Ovary (tissue), 9 donors: ENCODE results near the gene ADGRV1. TPM values are rescaled to one million over a fixed set of nuclear protein-coding genes. Genes with fewer than 3 reads are reported as not detected.

Experiments used
- DNase-seq, 5 donors: peaks; one replicate each; pipeline ENCODE4 v3.0.0-alpha.2; 2019 to 2020
- H3K27ac ChIP-seq, 2 donors: fragments of 200-600 bp; one replicate each; pipeline versions ENCODE4 v1.5.1 to v1.8.0; 2019 to 2022
- H3K27me3 ChIP-seq: fragments of 200-600 bp; one replicate; pipeline ENCODE4 v1.8.0; 2022
- H3K36me3 ChIP-seq: fragments of 200-600 bp; sonication (generic); one replicate; pipeline ENCODE4 v1.5.1; 2019
- H3K4me1 ChIP-seq: one replicate; pipeline ENCODE4 v1.8.1; 2013; ENCODE audit warnings: mild to moderate bottlenecking, moderate library complexity; ENCODE audit not compliant: insufficient read depth
- H3K4me3 ChIP-seq: fragments of 200-600 bp; sonication (generic); one replicate; pipeline ENCODE4 v1.5.1; 2017
- H3K9me3 ChIP-seq, 2 donors: fragments of 200-600 bp in 1 of 2; sonication (generic) in 1 of 2; one replicate each; pipeline versions ENCODE4 v1.5.1 to v1.8.1; 2013 to 2019; ENCODE audit warnings: mild to moderate bottlenecking in 1 of 2, moderate library complexity in 1 of 2
- EP300 ChIP-seq: sonication (generic); formaldehyde crosslinking; IDR thresholded peaks from one replicate; pipeline ENCODE4 v1.6.1; 2017; ENCODE audit warnings: antibody characterized with exemption
- POLR2A ChIP-seq: fragments of 450-650 bp; IDR thresholded peaks from one replicate; pipeline ENCODE4 v1.6.1; 2017; ENCODE audit warnings: antibody characterized with exemption, mild to moderate bottlenecking, moderate library complexity
- whole genome bisulfite sequencing, 3 donors: extraction: QIAGEN DNeasy Blood & Tissue Kit in 1 of 3; methylation state at CpG; one replicate each; pipeline versions ENCODE4 v1.1.5 to v1.1.7; 2013 to 2017; 5-methylcytosine and 5-hydroxymethylcytosine counted together
- intact Hi-C, 4 donors: fragments of 100-400 bp; cut with DNase I; formaldehyde crosslinking; loops; one replicate each; pipeline versions ENCODE4 v1.11.0 to v1.15.1; 2022 to 2023
- polyA plus RNA-seq, 2 donors: library from polyadenylated mRNA; stranded (reverse); fragments of 200-250 nt in 1 of 2; fragments of 350-450 nt in 1 of 2; fragmentation: Illumina TruSeq in 1 of 2; extraction: RNeasy Lipid Tissue Mini Kit (QIAGEN cat#74804) in 1 of 2; gene quantifications; one replicate each; pipeline ENCODE4 v1.2.3, GENCODE V29; 2013 to 2014
- total RNA-seq, 7 donors: library from RNA; depleted of rRNA in 2 of 7; stranded (reverse); fragments of >200 nt in 2 of 7; fragmentation: NEBNext Ultra II Directional in 3 of 7; extraction: Animal tissue kit (Norgen Biotek cat#: 25700) in 3 of 7; gene quantifications; one replicate each; pipeline versions ENCODE4 v1.1.0 to v1.2.4, GENCODE V29; 2016 to 2023
- TF ChIP-seq, protein P1 (sequence below), 3 donors: fragments of 450-650 bp in 2 of 3; fragments of 200-600 bp in 1 of 3; IDR thresholded peaks; one replicate each; pipeline versions ENCODE4 v1.5.1 to v1.8.0; 2016 to 2022; ENCODE audit warnings: antibody characterized with exemption in 3 of 3, mild to moderate bottlenecking in 1 of 3
- donor health status: DM: no; HTN: no; CAD: no; lungs with moderate emphysema.
- donor health status: DM: no; HTN: no; CAD: no.
- donor health status: Bipolar disorder and iron deficiency.
- donor health status: DM: yes; HTN: yes; CAD: no.
- donor health status: DM: no; HTN: no; CAD: no.
- donor health status: DM: yes; HTN: yes; CAD: no.

Gene ADGRV1
- total and polyA plus RNA-seq, 9 donors = 0.21 to 2.7 (median 1.1) TPM

GRCh38 chr5:91079037-91079436 lies 520.4 kb downstream of the ADGRV1 start:
- H3K9me3 ChIP-seq = no peaks in the 10 kb centered on the region
- no peaks in the 10 kb centered on the region for H3K27me3 ChIP-seq
- peak overlapping the region in 1 of 2 donors; percentile 20 for H3K27ac ChIP-seq
- intact Hi-C loops = no loop called here
- no peak for DNase-seq
- no peaks in the 10 kb centered on the region for H3K36me3 ChIP-seq
- no peak overlapping the region for H3K4me3 ChIP-seq
- WGBS, 3 donors = 11 to 18% (median 15%) methylated on average over 2 of the region's 2 CpGs
- TF ChIP-seq, protein P1, sequence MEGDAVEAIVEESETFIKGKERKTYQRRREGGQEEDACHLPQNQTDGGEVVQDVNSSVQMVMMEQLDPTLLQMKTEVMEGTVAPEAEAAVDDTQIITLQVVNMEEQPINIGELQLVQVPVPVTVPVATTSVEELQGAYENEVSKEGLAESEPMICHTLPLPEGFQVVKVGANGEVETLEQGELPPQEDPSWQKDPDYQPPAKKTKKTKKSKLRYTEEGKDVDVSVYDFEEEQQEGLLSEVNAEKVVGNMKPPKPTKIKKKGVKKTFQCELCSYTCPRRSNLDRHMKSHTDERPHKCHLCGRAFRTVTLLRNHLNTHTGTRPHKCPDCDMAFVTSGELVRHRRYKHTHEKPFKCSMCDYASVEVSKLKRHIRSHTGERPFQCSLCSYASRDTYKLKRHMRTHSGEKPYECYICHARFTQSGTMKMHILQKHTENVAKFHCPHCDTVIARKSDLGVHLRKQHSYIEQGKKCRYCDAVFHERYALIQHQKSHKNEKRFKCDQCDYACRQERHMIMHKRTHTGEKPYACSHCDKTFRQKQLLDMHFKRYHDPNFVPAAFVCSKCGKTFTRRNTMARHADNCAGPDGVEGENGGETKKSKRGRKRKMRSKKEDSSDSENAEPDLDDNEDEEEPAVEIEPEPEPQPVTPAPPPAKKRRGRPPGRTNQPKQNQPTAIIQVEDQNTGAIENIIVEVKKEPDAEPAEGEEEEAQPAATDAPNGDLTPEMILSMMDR (IDR thresholded peaks at IDR 0.05) = no peak
- no peak for TF ChIP-seq POLR2A
- TF ChIP-seq EP300 = no peak
- H3K4me1 ChIP-seq = peaks cover 4% of the 10 kb centered on the region

- H3K9me3 ChIP-seq = no peaks in the 10 kb centered on the region
- intact Hi-C loops = loop anchor here in 2 of 4 donors (10.0 kb wide), 2 partner anchors 155 to 225 kb away; no protein-coding TSS in a partner anchor
- 16 to 54% (median 22%) methylated on average over 1 of the region's 1 CpG for WGBS, 3 donors
- no peak overlapping the region for H3K27ac ChIP-seq
- no peaks in the 10 kb centered on the region for H3K36me3 ChIP-seq
- H3K4me3 ChIP-seq = no peak overlapping the region
- H3K27me3 ChIP-seq = no peaks in the 10 kb centered on the region
- H3K4me1 ChIP-seq = no peaks in the 10 kb centered on the region
- DNase-seq = no peak
- TF ChIP-seq EP300 (no peak), POLR2A (no peak)
- TF ChIP-seq, protein P1 (IDR thresholded peaks at IDR 0.05) = no peak
Observed at GRCh38 chr5:91089758-91090157, 531.2 kb downstream of the ADGRV1 start.

GRCh38 chr5:91090995-91091394 lies 532.4 kb downstream of the ADGRV1 start:
- H3K36me3 ChIP-seq = no peaks in the 10 kb centered on the region
- intact Hi-C loops = loop anchor here in 2 of 4 donors (10.0 kb wide), 2 partner anchors 156 to 226 kb away; no protein-coding TSS in a partner anchor
- 61 to 72% (median 63%) methylated on average over 1 of the region's 1 CpG for WGBS, 3 donors

GRCh38 chr5:91091471-91092234 lies 533.1 kb downstream of the ADGRV1 start:
- Histone ChIP-seq H3K4me1 (peaks cover 4% of the 10 kb centered on the region), H3K27me3 (no peaks in the 10 kb centered on the region), H3K27ac (no peak overlapping the region), H3K36me3 (no peaks in the 10 kb centered on the region), H3K9me3 (no peaks in the 10 kb centered on the region), H3K4me3 (no peak overlapping the region)
- intact Hi-C loops = loop anchor here in 2 of 4 donors (10.0 kb wide), 2 partner anchors 157 to 227 kb away; no protein-coding TSS in a partner anchor
- DNase-seq = no peak
- WGBS, 3 donors = 86 to 90% (median 88%) methylated on average over 4 of the region's 4 CpGs
- TF ChIP-seq, protein P1 (IDR thresholded peaks at IDR 0.05) = no peak
- no peak for TF ChIP-seq EP300
- no peak for TF ChIP-seq POLR2A

More at GRCh38 chr5:91090995-91091394, 532.4 kb downstream of the ADGRV1 start:
- Histone ChIP-seq H3K9me3 (no peaks in the 10 kb centered on the region), H3K27me3 (no peaks in the 10 kb centered on the region), H3K4me3 (no peak overlapping the region), H3K27ac (no peak overlapping the region), H3K4me1 (peaks cover 4% of the 10 kb centered on the region)
- TF ChIP-seq, protein P1 (IDR thresholded peaks at IDR 0.05) = no peak
- TF ChIP-seq EP300 (no peak), POLR2A (no peak)
- DNase-seq = no peak
